Measurements from ENCODE around the gene THADA. TPM values are rescaled to one million over a fixed set of nuclear protein-coding genes. Genes with fewer than 3 reads are reported as not detected.

Gene THADA
- total and polyA plus RNA-seq, 2 donors (not counting 1 experiment from before 2014, with no cell fraction given): 9.2 to 36.2 TPM

- no peaks in the 10 kb centered on the region for H3K27me3 ChIP-seq (ENCODE audit: control insufficient read depth, insufficient read depth, low read length)
- H3K4me1 ChIP-seq (ENCODE audit: control insufficient read depth, extremely low read depth, insufficient read depth, low read length): no peaks in the 10 kb centered on the region
- H3K9me3 ChIP-seq (ENCODE audit: control insufficient read depth, insufficient read depth, low read depth, low read length): no peaks in the 10 kb centered on the region
- no peak overlapping the region for H3K9ac ChIP-seq (ENCODE audit: insufficient read depth, low read length)
- TF ChIP-seq CTCF (conservative IDR thresholded peaks at IDR 0.05 in 1 of 2, IDR thresholded peaks at IDR 0.05 in 1 of 2; ENCODE audit: low read depth in 1 of 2, low read length in 2 of 2) (no peak), EZH2 (IDR thresholded peaks at IDR 0.05; ENCODE audit: low read length, missing control alignments) (no peak)
- H2AFZ ChIP-seq (ENCODE audit: low read length): no peak overlapping the region
- H3K4me2 ChIP-seq (ENCODE audit: extremely low read depth, insufficient read depth, low read length): no peak overlapping the region
- no peak overlapping the region for H3K4me3 ChIP-seq (replicated peaks in 1 of 4; ENCODE audit: control extremely low read depth in 1 of 4, insufficient read depth in 1 of 4, low read depth in 3 of 4, low read length in 4 of 4)
- H4K20me1 ChIP-seq (ENCODE audit: control insufficient read depth, extremely low read depth, insufficient read depth, low read length): no peaks in the 10 kb centered on the region
- no peaks in the 10 kb centered on the region for H3K36me3 ChIP-seq (ENCODE audit: control insufficient read depth, insufficient read depth, low read length)
- H3K79me2 ChIP-seq (ENCODE audit: control insufficient read depth, insufficient read depth, low read length): no peaks in the 10 kb centered on the region
- no peak for DNase-seq (ENCODE audit: low read depth in 2 of 2)
- H3K27ac ChIP-seq (ENCODE audit: insufficient read depth, low read length): no peak overlapping the region
These were observed 354.3 kb downstream of the THADA start for GRCh38 chr2:43241558-43241957.

DNA sequence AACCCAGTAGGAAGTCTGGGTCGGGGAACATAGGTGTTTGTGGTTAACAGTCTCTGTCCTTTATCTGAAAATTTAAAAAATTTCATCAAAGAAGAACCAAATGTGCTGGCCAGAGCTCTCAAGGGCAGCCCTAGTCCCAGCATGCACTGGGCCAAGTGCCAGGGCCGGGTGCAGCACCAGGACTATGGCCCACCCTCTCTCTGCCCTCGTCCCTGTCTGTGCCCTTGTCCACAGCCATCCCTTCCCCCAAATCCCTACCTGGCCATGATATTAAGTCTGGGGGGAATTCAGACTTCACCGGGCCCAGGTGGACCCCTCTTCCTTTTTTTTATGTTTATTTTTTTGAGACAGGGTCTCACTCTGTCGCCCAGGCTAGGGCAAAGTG, 355.1 kb downstream of the THADA start:
- H3K4me3 ChIP-seq (replicated peaks in 1 of 4; ENCODE audit: control extremely low read depth in 1 of 4, insufficient read depth in 1 of 4, low read depth in 3 of 4, low read length in 4 of 4): no peak overlapping the region
- H3K36me3 ChIP-seq (ENCODE audit: control insufficient read depth, insufficient read depth, low read length): no peaks in the 10 kb centered on the region
- DNase-seq (ENCODE audit: low read depth in 2 of 2): no peak
- H3K9ac ChIP-seq (ENCODE audit: insufficient read depth, low read length): no peak overlapping the region
- TF ChIP-seq CTCF (conservative IDR thresholded peaks at IDR 0.05 in 1 of 2, IDR thresholded peaks at IDR 0.05 in 1 of 2; ENCODE audit: low read depth in 1 of 2, low read length in 2 of 2): no peak
- H3K79me2 ChIP-seq (ENCODE audit: control insufficient read depth, insufficient read depth, low read length): no peaks in the 10 kb centered on the region
- no peaks in the 10 kb centered on the region for H3K4me1 ChIP-seq (ENCODE audit: control insufficient read depth, extremely low read depth, insufficient read depth, low read length)
- no peak overlapping the region for H3K27ac ChIP-seq (ENCODE audit: insufficient read depth, low read length)
- no peak overlapping the region for H3K4me2 ChIP-seq (ENCODE audit: extremely low read depth, insufficient read depth, low read length)
- H4K20me1 ChIP-seq (ENCODE audit: control insufficient read depth, extremely low read depth, insufficient read depth, low read length): no peaks in the 10 kb centered on the region
- H3K9me3 ChIP-seq (ENCODE audit: control insufficient read depth, insufficient read depth, low read depth, low read length): no peaks in the 10 kb centered on the region
- H3K27me3 ChIP-seq (ENCODE audit: control insufficient read depth, insufficient read depth, low read length): no peaks in the 10 kb centered on the region
- H2AFZ ChIP-seq (ENCODE audit: low read length): no peak overlapping the region

DNA sequence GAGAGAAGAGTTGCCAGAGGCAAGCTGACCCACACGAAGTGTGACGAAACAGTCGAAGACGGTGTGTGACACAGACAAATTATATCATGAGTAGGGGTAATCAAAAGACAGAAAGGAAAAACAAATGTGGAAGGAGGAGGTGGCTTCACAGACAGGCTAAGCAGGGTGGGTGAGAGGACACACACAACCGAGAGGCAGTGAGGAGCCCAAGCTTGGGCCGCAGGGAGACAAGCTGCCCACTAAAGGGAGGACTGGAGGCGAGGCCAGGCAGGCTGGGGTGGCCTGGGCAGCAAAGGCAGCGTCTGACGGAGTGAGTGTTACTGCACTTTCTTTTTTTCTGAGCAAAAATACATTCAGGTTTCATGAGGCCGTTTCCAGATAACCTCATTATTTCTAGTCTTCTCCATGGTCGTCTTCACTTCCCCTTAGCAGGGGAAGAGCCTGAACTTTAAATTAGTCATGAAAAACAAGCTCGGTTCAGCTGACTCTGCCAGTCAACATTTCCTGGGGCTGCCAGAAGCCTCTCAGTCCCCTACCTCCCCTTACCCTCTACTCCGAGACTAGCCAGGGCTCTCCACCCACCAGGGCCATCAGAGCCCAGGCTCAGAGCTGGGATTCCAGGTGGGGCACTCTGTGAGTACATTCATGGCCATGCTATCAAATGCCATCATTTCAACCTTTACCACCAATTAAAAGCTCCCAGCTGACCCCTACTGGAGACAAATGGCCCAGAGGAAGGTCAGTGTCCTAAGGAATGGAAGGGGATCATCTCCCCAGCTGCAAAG, 355.7 kb downstream of the THADA start:
- H3K79me2 ChIP-seq (ENCODE audit: control insufficient read depth, insufficient read depth, low read length): no peaks in the 10 kb centered on the region
- no peaks in the 10 kb centered on the region for H3K36me3 ChIP-seq (ENCODE audit: control insufficient read depth, insufficient read depth, low read length)
- H3K27ac ChIP-seq (ENCODE audit: insufficient read depth, low read length): no peak overlapping the region
- no peak overlapping the region for H2AFZ ChIP-seq (ENCODE audit: low read length)
- no peak overlapping the region for H3K4me2 ChIP-seq (ENCODE audit: extremely low read depth, insufficient read depth, low read length)
- no peak for DNase-seq (ENCODE audit: low read depth in 2 of 2)
- H3K27me3 ChIP-seq (ENCODE audit: control insufficient read depth, insufficient read depth, low read length): no peaks in the 10 kb centered on the region
- no peak overlapping the region for H3K4me3 ChIP-seq (replicated peaks in 1 of 4; ENCODE audit: control extremely low read depth in 1 of 4, insufficient read depth in 1 of 4, low read depth in 3 of 4, low read length in 4 of 4)
- no peaks in the 10 kb centered on the region for H3K4me1 ChIP-seq (ENCODE audit: control insufficient read depth, extremely low read depth, insufficient read depth, low read length)
- no peaks in the 10 kb centered on the region for H3K9me3 ChIP-seq (ENCODE audit: control insufficient read depth, insufficient read depth, low read depth, low read length)
- TF ChIP-seq EZH2 (IDR thresholded peaks at IDR 0.05; ENCODE audit: low read length, missing control alignments) (no peak), CTCF (conservative IDR thresholded peaks at IDR 0.05 in 1 of 2, IDR thresholded peaks at IDR 0.05 in 1 of 2; ENCODE audit: low read depth in 1 of 2, low read length in 2 of 2) (peak in 1 of 2 donors; percentile 14)
- no peak overlapping the region for H3K9ac ChIP-seq (ENCODE audit: insufficient read depth, low read length)
- no peaks in the 10 kb centered on the region for H4K20me1 ChIP-seq (ENCODE audit: control insufficient read depth, extremely low read depth, insufficient read depth, low read length)
